Aorta (tissue), 5 donors: Measurements from ENCODE around the gene LPCAT1. TPM values are rescaled to one million over a fixed set of nuclear protein-coding genes. Genes with fewer than 3 reads are reported as not detected.

Source experiments
- ATAC-seq: fragments of 200-7000 bp; cut with Tn5 transposase; one replicate; pipeline ENCODE4 v1.9.1; 2022; ENCODE audit warnings: moderate library complexity; ENCODE audit not compliant: low FRiP score
- DNase-seq, 2 donors: peaks; one replicate each; pipeline ENCODE4 v3.0.0-alpha.2; 2020
- H3K27ac ChIP-seq, 2 donors: one replicate each; pipeline ENCODE4 v1.5.1; 2013; ENCODE audit warnings: low read length in 2 of 2, mild to moderate bottlenecking in 2 of 2, moderate library complexity in 2 of 2, control low read depth in 1 of 2, inconsistent platforms in 1 of 2, low read depth in 1 of 2
- H3K27me3 ChIP-seq, 2 donors: one replicate each; pipeline ENCODE4 v1.6.1; 2013; ENCODE audit warnings: control low read depth in 1 of 2, low read length in 1 of 2, mild to moderate bottlenecking in 1 of 2, moderate library complexity in 1 of 2; ENCODE audit not compliant: insufficient read depth in 2 of 2, control insufficient read depth in 1 of 2
- H3K36me3 ChIP-seq, 2 donors: one replicate each; pipeline ENCODE4 v1.6.1; 2013; ENCODE audit warnings: control low read depth in 1 of 2, low read length in 1 of 2, mild to moderate bottlenecking in 1 of 2; ENCODE audit not compliant: insufficient read depth in 2 of 2, control insufficient read depth in 1 of 2
- H3K4me1 ChIP-seq, 2 donors: one replicate each; pipeline ENCODE4 v1.6.1; 2013; ENCODE audit warnings: low read length in 2 of 2, control low read depth in 1 of 2, mild to moderate bottlenecking in 1 of 2, moderate library complexity in 1 of 2; ENCODE audit not compliant: insufficient read depth in 2 of 2, control insufficient read depth in 1 of 2
- H3K4me3 ChIP-seq, 2 donors: one replicate each; pipeline ENCODE4 v1.5.1; 2013; ENCODE audit warnings: low read length in 2 of 2, control low read depth in 1 of 2, mild to moderate bottlenecking in 1 of 2
- H3K9me3 ChIP-seq: one replicate; pipeline ENCODE4 v1.6.1; 2013; ENCODE audit warnings: mild to moderate bottlenecking, low read length; ENCODE audit not compliant: control insufficient read depth
- WGBS, 2 donors: extraction: QIAGEN DNeasy Blood & Tissue Kit; methylation state at CpG; one replicate each; pipeline ENCODE4 v1.1.7; 2013; 5-methylcytosine and 5-hydroxymethylcytosine counted together
- intact Hi-C, 2 donors: fragments of 100-400 bp; cut with DNase I; formaldehyde crosslinking; loops; one replicate each; pipeline versions ENCODE4 v1.14.2 to v1.15.0; 2022
- polyA plus RNA-seq, 2 donors: library from polyadenylated mRNA; stranded (reverse); fragments of 200-250 nt; gene quantifications; one replicate each; pipeline ENCODE4 v1.2.3, GENCODE V29; 2013
- total RNA-seq, 2 donors: library from RNA; stranded (reverse); fragmentation: NEBNext Ultra II Directional; extraction: Animal tissue kit (Norgen Biotek cat#: 25700); gene quantifications; one replicate each; pipeline ENCODE4 v1.2.1, GENCODE V29; 2021
- donor health status: healthy with polysubstance abuse.
- donor health status: Bipolar disorder and iron deficiency.
- donor health status: DM: no; HTN: no; CAD: no.
- donor health status: DM: no; HTN: no; CAD: no.
- donor health status: DM: yes; HTN: yes; CAD: no.

LPCAT1 gene
- total and polyA plus RNA-seq, 4 donors = 6.4 to 68.7 (median 36.4) TPM

- ATAC-seq (no peak), DNase-seq (no peak)
- intact Hi-C loops = no loop called here
- H3K36me3 ChIP-seq = peaks cover 0 to 4% of the 10 kb centered on the region in 2 donors
- no peak overlapping the region for H3K4me3 ChIP-seq
- no peaks in the 10 kb centered on the region for H3K27me3 ChIP-seq
- no peaks in the 10 kb centered on the region for H3K9me3 ChIP-seq
- no peaks in the 10 kb centered on the region for H3K4me1 ChIP-seq
- WGBS, 2 donors = 92 to 93% methylated on average over 13 of the region's 13 CpGs
- no peak overlapping the region for H3K27ac ChIP-seq
These were observed 40.7 kb downstream of the LPCAT1 start for GRCh38 chr5:1483064-1483463.

DNA sequence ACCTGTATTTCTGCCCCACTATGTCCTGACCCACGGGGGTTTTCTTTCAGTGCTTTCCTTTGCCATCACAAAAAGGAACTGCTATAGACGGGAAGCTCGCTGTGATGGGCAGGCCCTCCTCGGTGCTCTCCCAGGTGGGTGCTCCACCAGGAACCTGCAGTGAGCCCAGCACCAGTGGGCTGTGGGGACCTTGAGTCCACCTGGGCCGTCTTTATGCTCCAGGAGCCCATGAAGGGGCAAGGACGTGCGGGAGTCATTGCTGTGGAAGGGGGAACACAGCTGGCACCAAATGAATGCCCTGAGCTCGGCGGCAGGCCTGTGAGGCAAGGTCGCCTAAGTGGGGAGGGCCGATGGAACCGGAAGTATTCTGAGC, 41.8 kb downstream of the LPCAT1 start:
- H3K4me3 ChIP-seq = no peak overlapping the region
- no peaks in the 10 kb centered on the region for H3K27me3 ChIP-seq
- WGBS, 2 donors = 89 to 92% methylated on average over 11 to 12 of the region's 12 CpGs
- intact Hi-C loops = no loop called here
- H3K4me1 ChIP-seq = no peaks in the 10 kb centered on the region
- DNase-seq (no peak), ATAC-seq (no peak)
- H3K27ac ChIP-seq = no peak overlapping the region
- H3K9me3 ChIP-seq = no peaks in the 10 kb centered on the region
- H3K36me3 ChIP-seq = no peaks in the 10 kb centered on the region

DNA sequence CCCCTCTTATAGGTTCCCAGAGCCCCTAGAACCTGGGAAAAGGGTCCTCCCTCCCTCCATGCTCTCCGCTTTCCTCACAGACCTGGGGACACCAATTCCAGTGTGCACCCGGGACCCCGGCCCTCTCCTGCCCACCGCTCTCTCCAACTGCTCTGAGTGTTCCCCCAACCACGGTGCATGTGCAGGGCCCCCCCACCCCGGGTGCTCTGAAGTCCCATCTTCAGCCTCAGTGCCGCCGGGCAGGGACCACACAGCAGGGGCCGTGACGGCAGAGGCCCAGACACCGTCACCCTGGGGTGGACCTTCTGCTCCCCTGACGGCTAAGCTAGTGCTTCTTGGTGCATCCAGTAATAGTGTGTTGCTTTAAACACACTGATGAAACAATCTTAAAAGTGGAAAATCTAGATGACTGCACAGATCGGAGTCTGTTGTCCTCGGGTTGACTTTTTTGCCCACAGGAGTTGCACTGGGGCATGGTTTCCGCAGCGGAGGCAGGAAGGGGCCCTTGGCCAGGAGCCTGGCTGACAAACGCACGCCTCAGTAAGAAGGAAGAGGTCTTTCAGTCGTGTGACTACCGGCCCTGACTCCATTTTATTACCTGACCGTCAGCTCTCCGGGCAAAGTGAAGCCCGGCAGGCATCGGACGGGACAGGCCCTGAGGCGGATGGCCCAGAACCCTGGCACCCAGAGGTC, 42.3 kb downstream of the LPCAT1 start:
- no peak overlapping the region for H3K4me3 ChIP-seq
- DNase-seq (peak in 1 of 2 donors; percentile 39), ATAC-seq (no peak)
- intact Hi-C loops = no loop called here
- H3K27ac ChIP-seq = no peak overlapping the region
- no peaks in the 10 kb centered on the region for H3K4me1 ChIP-seq
- WGBS, 2 donors = 92 to 94% methylated on average over 26 of the region's 26 CpGs
- no peaks in the 10 kb centered on the region for H3K36me3 ChIP-seq
- no peaks in the 10 kb centered on the region for H3K9me3 ChIP-seq
- no peaks in the 10 kb centered on the region for H3K27me3 ChIP-seq

GRCh38 chr5:1480806-1481205, 43.0 kb downstream of the LPCAT1 start:
- H3K36me3 ChIP-seq = no peaks in the 10 kb centered on the region
- no peaks in the 10 kb centered on the region for H3K9me3 ChIP-seq
- ATAC-seq (no peak), DNase-seq (peak in 1 of 2 donors; percentile 45)
- intact Hi-C loops = no loop called here
- H3K4me3 ChIP-seq = no peak overlapping the region
- H3K4me1 ChIP-seq = no peaks in the 10 kb centered on the region
- H3K27me3 ChIP-seq = no peaks in the 10 kb centered on the region
- 85 to 90% methylated on average over 12 of the region's 12 CpGs for WGBS, 2 donors
- H3K27ac ChIP-seq = no peak overlapping the region

GRCh38 chr5:1480217-1480616, 43.5 kb downstream of the LPCAT1 start:
- no peak overlapping the region for H3K27ac ChIP-seq
- no peaks in the 10 kb centered on the region for H3K4me1 ChIP-seq
- no peaks in the 10 kb centered on the region for H3K9me3 ChIP-seq
- intact Hi-C loops = no loop called here
- DNase-seq (peak in 1 of 2 donors; percentile 91), ATAC-seq (no peak)
- no peaks in the 10 kb centered on the region for H3K36me3 ChIP-seq
- no peaks in the 10 kb centered on the region for H3K27me3 ChIP-seq
- H3K4me3 ChIP-seq = no peak overlapping the region
- 64 to 66% methylated on average over 14 of the region's 14 CpGs for WGBS, 2 donors

GRCh38 chr5:1479581-1480188, 44.1 kb downstream of the LPCAT1 start:
- 50 to 53% methylated on average over 21 of the region's 21 CpGs for WGBS, 2 donors
- ATAC-seq = peak; percentile 67
- Histone ChIP-seq H3K27me3 (no peaks in the 10 kb centered on the region), H3K9me3 (no peaks in the 10 kb centered on the region), H3K36me3 (peaks cover 0 to 3% of the 10 kb centered on the region in 2 donors), H3K4me1 (no peaks in the 10 kb centered on the region), H3K27ac (no peak overlapping the region), H3K4me3 (no peak overlapping the region)
- intact Hi-C loops = loop anchor here (5.0 to 10.0 kb wide), 2 partner anchors 163 to 165 kb away; no protein-coding TSS in a partner anchor
- peak; percentile 72 to 87 for DNase-seq

GRCh38 chr5:1479066-1479465, 44.7 kb downstream of the LPCAT1 start:
- ATAC-seq = no peak
- Histone ChIP-seq H3K27me3 (no peaks in the 10 kb centered on the region), H3K9me3 (no peaks in the 10 kb centered on the region), H3K36me3 (peaks cover 0 to 5% of the 10 kb centered on the region in 2 donors), H3K4me1 (no peaks in the 10 kb centered on the region), H3K4me3 (no peak overlapping the region), H3K27ac (no peak overlapping the region)
- WGBS, 2 donors = 92 to 93% methylated on average over 7 of the region's 7 CpGs
- intact Hi-C loops = loop anchor here (5.0 to 10.0 kb wide), 2 partner anchors 163 to 166 kb away; no protein-coding TSS in a partner anchor
- peak in 1 of 2 donors; percentile 38 for DNase-seq

DNA sequence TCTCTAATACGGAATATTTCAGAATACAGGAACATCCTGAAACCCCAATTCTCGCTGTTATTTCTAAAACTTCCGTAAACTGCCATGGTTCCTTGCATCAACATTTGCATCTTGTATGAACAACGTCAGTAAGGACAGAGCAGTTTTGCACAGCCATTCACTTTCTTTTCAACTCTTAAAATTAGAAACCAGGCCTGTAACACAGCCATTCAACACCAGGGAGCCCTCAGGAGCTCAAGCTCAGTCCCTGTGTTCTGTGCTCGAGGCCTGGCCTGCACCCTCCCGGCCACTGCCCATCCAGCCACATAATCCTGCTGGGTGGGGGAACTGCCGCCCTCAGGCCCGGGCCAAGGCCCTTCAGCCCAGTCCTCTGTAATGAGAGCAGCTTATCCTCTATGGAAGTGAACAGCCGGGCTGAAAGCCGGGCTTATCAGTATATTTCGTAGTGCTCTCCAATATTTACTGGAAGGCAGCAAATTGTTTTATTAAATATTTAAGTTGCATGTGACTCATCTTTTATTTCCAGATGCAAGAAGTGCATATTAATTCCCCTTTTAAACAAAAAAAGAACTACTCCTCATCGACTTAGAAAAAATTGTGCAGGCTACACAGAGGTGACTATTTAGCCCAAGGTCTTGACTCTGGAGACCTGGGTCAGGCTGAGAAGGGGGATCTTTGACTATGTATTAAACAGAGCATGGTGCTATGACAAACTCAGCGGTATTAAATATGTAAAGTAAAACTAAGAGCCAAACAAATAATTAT, 45.3 kb downstream of the LPCAT1 start:
- Histone ChIP-seq H3K4me3 (no peak overlapping the region), H3K36me3 (peaks cover 0 to 5% of the 10 kb centered on the region in 2 donors), H3K27ac (no peak overlapping the region), H3K9me3 (no peaks in the 10 kb centered on the region), H3K27me3 (no peaks in the 10 kb centered on the region), H3K4me1 (no peaks in the 10 kb centered on the region)
- DNase-seq (peak; percentile 49 to 56), ATAC-seq (no peak)
- 92 to 93% methylated on average over 13 of the region's 13 CpGs for WGBS, 2 donors
- intact Hi-C loops = loop anchor here (5.0 to 10.0 kb wide), 2 partner anchors 164 to 166 kb away; no protein-coding TSS in a partner anchor
